ENCODE results near the gene SLCO2A1.

GRCh38 chr3:133983576-133984560 lies 45.9 kb downstream of the SLCO2A1 start:
- TF ChIP-seq SP1 (IDR thresholded peaks at IDR 0.05) (no peak), FOXK2 (IDR thresholded peaks at IDR 0.05) (no peak), BHLHE40 (IDR thresholded peaks at IDR 0.05; ENCODE audit: borderline replicate concordance) (no peak), FOXM1 (IDR thresholded peaks at IDR 0.05; ENCODE audit: borderline replicate concordance) (no peak), SUZ12 (IDR thresholded peaks at IDR 0.05) (no peak), PKNOX1 (IDR thresholded peaks at IDR 0.05) (no peak), FOXA1 (IDR thresholded peaks at IDR 0.05) (no peak), TARDBP (IDR thresholded peaks at IDR 0.05) (no peak), HDGF (IDR thresholded peaks at IDR 0.05; ENCODE audit: borderline replicate concordance) (no peak), NFRKB (IDR thresholded peaks at IDR 0.05) (no peak), L3MBTL2 (conservative IDR thresholded peaks at IDR 0.05) (no peak), LEF1 (IDR thresholded peaks at IDR 0.05; ENCODE audit: borderline replicate concordance) (no peak)

All from HEK293T (cell line).